Activated CD4-positive, CD25-positive, alpha-beta regulatory T cell treated with anti-CD3 and anti-CD28 coated beads, Interleukin-2, amount 50 U/mL, for 72 hours (primary cell): ENCODE data around the gene INF2.
"Not testable (repeated sequence)": the region's sequence is repeated elsewhere in the genome, so short reads cannot be mapped to it uniquely, and the experiment has no call there.

Experiments
- DNase-seq: peaks from one replicate; pipeline ENCODE4 v3.0.0; 2021

Gene INF2

DNA sequence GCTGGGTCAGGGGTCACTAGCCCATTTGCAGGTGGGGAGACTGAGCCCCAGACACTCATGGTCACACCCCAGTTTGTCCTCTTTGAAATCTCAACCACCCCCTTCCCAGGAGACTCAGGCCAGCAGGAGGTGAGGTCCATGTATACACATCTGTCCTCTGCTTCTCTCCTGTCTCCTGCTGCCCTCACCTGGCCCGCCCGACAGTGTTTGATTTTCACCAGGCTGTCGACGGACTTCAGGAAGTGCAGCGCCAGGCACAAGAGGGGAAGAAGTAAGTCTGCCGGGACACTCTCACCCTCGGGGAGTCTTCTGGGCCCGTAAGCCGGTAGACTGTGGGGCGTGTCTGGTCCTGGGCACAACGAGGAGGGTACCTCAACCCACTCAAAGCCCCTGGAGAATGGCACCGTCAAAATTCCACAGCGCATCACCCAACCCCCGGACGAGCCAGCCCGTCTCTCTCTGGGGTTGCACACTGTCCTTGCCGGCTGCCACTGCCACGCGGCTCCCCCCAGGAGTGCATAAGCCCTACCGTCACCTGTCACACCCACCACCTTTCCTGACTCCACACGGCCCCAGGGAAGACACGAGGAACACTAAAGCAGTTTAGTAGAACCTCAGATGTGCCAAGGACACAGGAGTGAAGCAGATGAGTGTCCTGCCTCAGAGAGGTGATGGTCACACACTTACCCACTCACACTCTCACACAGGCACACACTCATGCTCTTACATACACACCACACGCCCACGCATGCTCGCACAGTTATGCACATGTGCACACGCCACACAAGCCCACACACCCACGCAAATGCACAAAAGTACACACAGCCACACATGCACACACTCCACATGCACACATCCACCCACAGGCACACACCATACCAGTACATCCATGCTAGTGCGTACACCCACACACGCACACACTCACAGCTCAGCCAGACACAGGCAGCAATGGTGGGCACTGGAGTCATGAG is 50.4 kb downstream of the INF2 start:
- DNase-seq: no peak

GRCh38 chr14:104741108-104741802 is 51.8 kb downstream of the INF2 start:
- DNase-seq: no peak

GRCh38 chr14:104741803-104742251 is 52.4 kb downstream of the INF2 start:
- no peak for DNase-seq

GRCh38 chr14:104742586-104743455 is 53.4 kb downstream of the INF2 start:
- DNase-seq: no peak

DNA sequence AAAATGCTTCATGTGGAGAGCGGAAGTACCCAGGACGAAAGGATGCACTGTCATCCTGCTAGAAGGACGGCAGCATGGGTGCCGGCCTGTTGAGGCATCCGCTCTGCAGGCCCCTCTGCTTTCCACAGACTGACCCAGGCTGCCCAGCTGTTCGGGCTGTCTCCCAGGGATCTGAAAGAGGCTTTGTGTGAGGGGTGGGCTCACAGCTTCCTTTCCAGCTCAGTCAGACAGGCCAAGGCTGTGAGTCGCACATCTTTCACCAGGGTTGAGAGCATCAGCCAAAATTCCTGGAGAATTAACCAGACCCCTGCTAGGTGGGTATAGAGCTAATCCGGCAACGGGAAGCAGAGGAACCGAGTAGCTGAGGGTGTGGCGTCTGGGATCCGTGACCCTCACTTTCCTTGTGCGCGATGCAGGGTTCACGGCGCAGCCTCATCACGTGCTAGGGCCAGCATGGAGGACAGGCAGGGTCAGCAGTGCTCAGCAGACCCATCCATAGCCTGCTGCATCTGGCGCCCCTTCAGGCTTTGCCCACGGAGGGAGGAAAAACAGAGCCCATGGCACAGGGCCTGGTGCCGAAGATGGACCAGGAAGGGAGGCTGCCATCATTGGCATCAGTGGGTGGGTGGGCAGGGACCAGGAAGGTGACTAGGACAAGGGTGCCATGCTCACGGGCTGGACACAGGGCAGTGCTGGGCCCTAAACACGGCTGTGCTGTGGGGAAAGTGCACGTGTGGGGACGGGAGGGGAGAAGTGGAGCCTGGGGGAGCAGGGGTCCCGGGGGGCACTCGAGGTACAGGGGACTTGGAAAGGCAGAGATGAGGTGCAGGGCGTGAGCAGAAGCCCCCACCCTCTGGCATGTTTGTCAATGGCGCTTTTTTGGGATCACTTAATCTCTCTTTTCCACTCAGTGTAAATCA is 54.3 kb downstream of the INF2 start:
- DNase-seq: no peak

DNA sequence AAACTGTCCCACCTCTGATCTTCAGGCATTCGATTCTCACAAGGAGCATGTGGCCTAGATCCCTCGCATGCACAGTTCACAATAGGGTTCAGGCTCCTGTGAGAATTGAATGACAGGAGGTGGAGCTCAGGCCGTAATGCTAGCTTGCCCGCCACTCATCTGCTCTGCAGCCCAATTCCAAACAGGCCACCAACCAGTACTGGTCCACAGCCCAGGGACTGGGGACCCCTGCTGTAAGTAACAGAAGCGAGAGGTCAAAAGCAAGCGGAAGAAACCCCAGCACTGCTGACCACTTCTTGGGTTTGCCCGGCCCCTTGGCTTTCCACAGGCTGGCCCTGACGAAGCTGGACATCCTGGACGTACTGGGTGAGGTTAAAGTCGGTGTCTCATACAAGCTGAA is 55.1 kb downstream of the INF2 start:
- no peak for DNase-seq

DNA sequence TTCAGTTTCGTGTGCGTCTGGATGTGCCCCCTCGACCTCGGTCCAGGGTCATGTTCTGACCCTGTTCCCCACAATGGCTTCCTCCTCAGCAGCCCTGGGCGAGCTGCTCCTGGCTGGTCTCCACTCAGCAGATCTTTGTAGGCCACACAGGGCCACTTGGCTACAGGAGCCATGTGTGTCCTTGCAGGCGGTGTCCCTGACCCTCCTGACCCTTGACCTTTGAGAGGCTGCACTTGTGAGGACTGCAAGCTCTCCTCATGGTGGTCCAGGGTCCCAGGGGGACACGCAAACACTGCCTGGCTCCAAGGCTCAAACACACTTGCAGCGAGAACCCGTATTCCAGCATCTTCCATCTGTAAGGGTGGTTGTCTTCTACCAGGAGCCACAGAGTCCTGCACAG is 56.0 kb downstream of the INF2 start:
- no peak for DNase-seq

GRCh38 chr14:104746071-104746545 is 56.7 kb downstream of the INF2 start:
- no peak for DNase-seq

DNA sequence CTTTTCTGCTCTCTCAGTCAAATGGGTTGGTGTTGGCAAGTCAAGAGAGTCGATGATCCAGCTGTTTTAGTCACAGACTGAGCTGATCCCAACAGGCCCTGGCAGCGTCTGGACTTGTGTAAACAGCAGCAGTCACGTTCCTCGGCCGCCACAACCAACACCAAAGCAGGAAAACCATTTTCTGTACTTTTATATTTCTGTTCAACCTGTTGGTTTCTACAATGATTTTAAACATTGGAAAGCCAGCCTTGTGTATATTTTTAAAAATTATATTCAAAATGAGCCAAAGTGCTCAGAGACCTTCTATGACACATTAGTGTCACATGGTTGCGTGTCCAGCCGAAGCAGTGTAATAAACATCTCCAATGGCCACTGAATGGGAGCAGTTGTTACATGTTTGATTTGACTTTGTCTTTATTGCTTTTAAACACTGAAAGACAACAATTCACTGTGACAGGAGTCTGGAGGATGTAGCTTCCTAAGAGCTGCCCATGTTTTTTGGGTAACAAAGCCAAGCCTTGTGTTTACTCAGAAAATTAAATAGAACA is 57.6 kb downstream of the INF2 start:
- DNase-seq: no peak

- DNase-seq: no peak
These were observed 58.5 kb downstream of the INF2 start for GRCh38 chr14:104747876-104748275.

GRCh38 chr14:104749111-104749649 is 59.8 kb downstream of the INF2 start:
- no peak for DNase-seq

- DNase-seq: no peak
These were observed 60.8 kb downstream of the INF2 start for GRCh38 chr14:104750056-104750752.

DNA sequence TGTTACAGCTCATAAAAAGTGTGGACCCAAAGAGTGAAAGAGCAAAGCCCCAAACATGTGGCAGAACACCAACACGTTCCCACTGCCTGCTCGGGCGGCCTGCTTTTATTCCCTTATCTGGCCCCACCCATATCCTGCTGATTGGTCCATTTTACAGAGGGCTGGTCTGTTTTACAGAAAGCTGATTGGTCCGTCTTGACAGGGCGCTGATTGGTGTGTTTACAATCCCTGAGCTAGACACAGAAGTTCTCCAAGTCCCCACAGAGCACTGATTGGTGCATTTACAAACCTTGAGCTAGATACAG is 61.3 kb downstream of the INF2 start:
- not testable (repeated sequence) for DNase-seq

- no peak for DNase-seq
These were observed 62.4 kb downstream of the INF2 start for GRCh38 chr14:104751539-104752422.

GRCh38 chr14:104752423-104752734 is 63.0 kb downstream of the INF2 start:
- DNase-seq: no peak

DNA sequence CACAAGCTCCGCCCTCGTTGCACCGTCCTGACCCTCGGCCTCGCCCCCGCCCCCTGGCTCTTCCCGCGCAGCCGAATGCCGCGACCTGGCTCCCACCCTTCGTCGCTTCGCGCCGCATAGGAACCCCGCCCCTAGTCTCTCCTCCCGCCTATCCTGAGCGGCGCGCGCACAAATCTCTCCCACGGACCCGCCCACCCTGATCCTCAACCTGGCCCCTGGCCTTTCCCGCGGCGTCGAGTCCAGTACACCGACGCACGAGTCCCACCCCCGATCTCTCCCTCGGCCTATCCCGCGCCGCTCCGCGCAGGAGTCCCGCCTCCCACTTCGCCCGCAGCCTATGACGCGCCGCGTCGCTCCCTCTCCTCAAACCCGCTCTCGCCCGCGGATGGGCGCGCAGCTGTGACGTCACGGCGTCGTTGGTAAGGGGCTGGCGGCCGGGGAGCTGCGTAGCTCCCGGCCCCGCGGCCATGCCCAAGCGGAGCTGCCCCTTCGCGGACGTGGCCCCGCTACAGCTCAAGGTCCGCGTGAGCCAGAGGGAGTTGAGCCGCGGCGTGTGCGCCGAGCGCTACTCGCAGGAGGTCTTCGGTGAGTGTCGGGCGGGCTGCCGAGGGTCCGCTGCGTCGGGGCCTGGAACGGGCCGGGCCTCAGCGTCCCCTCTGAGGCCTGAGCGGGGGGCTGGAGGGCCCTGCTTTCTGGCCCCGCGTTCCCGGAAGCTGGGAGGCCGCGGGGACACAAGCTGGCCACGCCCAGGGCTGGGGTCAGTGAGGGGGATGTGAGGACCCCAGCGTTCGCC is 63.5 kb downstream of the INF2 start, which contains the start of gene SIVA1:
Gene SIVA1 (plus strand): TSS at position 413 of the 793 bp plus-strand sequence. CDS start 55 bp downstream, at position 468.
- peak; percentile 100 for DNase-seq

GRCh38 chr14:104753528-104754212 is 64.3 kb downstream of the INF2 start:
- no peak for DNase-seq

DNA sequence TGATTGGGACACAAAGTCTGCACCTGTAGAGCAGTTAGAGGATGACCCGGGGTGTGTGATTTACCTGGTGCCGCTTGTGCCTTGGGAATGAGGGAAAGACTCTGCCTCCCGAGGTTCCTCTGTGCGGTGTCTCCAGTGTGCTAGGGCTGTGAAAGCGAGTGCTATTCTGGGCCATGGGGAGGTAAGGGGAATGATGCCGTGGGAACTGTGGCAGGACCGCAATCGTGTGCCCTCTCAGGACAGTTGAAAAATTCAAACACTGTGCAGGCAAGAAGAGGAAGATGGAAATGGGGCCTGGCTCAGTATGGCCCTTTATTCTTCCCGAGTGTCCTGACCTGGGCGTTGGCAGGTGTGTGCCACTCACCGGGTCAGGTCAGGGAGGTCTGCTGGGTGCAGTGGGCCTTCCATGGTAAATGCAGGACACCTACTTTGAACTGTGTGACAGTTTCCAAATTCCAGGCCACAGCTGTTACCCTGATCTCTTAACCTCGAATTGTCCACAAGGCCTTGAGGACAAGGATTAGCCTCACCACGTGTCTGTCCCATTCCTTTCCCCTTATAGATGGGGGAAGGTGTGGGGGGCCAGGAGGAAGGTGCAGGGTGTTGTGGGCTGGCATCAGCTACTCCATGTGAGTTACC is 64.9 kb downstream of the INF2 start:
- DNase-seq: no peak
